ENCODE measurements around the gene LDLRAD4. TPM values are rescaled to one million over a fixed set of nuclear protein-coding genes. Genes with fewer than 3 reads are reported as not detected.

The LDLRAD4 gene
- total RNA-seq, 1 donor: 0.54 TPM

DNA sequence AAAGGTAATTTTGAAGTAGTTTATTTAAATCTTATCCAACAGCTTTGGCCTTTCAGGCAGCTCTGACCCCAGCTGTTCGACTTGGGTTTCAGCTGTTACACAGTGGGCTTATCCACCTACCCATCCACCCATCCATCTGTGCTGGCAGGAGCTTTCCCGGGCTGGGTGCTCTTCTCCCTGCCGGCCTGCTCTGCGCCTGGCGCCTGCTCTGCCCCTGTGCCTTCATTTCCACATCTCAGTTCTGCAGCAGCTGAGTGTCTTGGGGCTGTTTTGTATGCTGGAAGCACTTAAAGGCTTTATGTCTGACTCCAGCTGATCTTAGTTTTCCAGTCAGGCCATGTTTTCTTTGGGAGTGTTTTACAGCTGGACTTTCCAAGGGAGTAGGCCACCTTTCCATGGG lies 24.2 kb downstream of the LDLRAD4 start:
- no peak for DNase-seq (ENCODE audit: low read depth)
- TF ChIP-seq, protein P1, sequence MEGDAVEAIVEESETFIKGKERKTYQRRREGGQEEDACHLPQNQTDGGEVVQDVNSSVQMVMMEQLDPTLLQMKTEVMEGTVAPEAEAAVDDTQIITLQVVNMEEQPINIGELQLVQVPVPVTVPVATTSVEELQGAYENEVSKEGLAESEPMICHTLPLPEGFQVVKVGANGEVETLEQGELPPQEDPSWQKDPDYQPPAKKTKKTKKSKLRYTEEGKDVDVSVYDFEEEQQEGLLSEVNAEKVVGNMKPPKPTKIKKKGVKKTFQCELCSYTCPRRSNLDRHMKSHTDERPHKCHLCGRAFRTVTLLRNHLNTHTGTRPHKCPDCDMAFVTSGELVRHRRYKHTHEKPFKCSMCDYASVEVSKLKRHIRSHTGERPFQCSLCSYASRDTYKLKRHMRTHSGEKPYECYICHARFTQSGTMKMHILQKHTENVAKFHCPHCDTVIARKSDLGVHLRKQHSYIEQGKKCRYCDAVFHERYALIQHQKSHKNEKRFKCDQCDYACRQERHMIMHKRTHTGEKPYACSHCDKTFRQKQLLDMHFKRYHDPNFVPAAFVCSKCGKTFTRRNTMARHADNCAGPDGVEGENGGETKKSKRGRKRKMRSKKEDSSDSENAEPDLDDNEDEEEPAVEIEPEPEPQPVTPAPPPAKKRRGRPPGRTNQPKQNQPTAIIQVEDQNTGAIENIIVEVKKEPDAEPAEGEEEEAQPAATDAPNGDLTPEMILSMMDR (IDR thresholded peaks at IDR 0.05; ENCODE audit: insufficient read depth, low read length): no peak
- no peak overlapping the region for H3K4me3 ChIP-seq (ENCODE audit: low read depth, low read length)

DNA sequence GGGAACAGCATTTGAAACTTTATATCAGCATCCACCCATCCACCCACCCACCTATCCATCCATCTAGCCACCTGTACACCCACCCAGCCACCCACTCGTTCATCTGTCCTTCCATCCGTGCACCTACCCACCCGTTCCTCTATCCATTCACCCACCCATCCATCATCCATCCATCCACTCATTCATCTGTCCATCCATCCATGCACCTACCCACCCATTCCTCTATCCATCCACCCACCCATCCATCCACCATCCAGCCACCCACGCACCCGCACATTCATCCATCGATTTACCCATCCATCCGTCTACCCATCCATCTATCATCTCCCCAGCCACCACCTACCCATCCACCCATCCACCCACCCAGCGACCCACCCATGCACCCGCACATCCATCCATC lies 24.8 kb downstream of the LDLRAD4 start:
- H3K4me3 ChIP-seq (ENCODE audit: low read depth, low read length): no peak overlapping the region
- TF ChIP-seq, protein P1 (IDR thresholded peaks at IDR 0.05; ENCODE audit: insufficient read depth, low read length): no peak
- no peak for DNase-seq (ENCODE audit: low read depth)

DNA sequence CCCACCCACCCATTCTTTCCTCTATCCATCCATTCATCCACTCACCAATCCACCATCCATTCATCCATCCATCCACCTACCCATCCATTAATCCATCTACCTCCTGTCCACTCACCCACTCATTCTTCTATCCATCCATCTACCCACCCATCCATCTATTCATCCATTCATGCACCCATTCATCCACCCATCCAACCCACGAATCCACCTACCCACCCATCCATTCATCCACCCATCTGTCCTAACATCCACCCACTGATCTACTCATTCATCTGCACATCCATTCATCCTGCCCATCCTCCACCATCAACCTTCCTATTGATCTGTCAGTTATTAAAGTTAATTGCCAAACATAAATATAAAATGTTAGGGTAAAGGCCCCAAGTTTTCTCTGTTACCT lies 25.6 kb downstream of the LDLRAD4 start:
- TF ChIP-seq, protein P1 (IDR thresholded peaks at IDR 0.05; ENCODE audit: insufficient read depth, low read length): no peak
- DNase-seq (ENCODE audit: low read depth): no peak
- no peak overlapping the region for H3K4me3 ChIP-seq (ENCODE audit: low read depth, low read length)

DNA sequence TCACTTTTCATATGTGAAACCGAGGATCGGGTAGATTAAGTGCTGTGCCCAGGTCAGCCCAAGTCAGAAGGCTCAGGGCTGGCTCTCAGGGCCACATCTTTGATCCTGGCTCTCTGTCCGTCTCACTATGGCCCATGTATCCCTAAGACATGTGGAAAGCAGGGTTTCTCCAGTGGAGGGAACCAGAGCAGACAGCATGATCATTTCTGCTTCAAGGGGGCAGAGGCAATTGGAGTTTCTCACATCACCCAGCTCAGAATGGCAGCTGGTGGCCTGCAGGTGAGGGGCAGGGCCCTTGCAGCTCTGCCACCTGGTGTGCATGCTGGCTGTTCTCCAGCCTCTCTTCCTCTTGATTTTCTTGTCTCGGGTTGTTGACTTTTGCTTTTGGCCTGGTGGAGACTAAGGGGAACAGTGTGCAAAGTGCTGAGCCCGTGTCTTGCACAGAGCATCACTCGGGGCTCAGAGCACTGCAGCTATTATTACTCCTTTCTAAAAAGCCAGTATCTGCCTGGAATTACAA lies 27.0 kb downstream of the LDLRAD4 start:
- TF ChIP-seq, protein P1 (IDR thresholded peaks at IDR 0.05; ENCODE audit: insufficient read depth, low read length): no peak
- H3K4me3 ChIP-seq (ENCODE audit: low read depth, low read length): no peak overlapping the region
- DNase-seq (ENCODE audit: low read depth): no peak

DNA sequence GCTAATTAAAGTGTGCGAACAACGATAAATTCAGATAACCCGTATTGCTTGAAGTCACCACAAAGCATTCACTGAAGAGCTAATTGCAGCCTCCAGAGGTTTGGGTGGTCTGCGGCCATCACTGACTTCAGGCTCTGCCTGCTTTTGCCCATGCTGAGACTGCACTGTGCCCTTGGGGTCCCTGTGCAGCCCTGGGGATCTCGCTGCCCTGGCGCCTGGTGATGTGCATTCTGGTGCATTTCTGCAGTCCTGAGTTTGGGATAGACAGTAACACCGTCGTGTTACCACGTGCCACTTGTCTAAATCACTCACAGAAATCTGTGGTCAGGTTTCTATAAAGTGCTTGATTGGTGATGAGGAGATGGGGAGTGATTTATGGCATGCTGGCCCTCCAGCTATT lies 27.6 kb downstream of the LDLRAD4 start:
- no peak for DNase-seq (ENCODE audit: low read depth)
- no peak overlapping the region for H3K4me3 ChIP-seq (ENCODE audit: low read depth, low read length)
- TF ChIP-seq, protein P1 (IDR thresholded peaks at IDR 0.05; ENCODE audit: insufficient read depth, low read length): no peak

DNA sequence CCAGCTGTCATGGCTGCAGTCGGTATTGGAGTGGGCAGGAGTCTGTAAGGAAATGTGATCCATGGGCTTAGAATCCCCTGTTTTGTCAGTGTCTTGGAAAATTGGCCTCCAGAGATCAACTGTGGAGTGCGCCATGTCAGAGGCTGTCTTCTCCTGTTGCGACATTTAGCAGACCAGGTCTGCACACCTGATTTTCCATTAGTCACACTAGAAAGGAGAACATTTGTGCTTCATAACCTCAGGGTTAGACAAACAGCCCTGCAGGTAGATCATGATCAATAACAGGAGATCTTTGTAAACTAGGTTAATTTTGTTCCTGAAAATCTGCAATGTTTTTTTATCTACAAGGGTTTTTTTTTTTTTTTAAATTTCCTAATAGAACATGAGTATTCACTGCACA lies 28.0 kb downstream of the LDLRAD4 start:
- TF ChIP-seq, protein P1 (IDR thresholded peaks at IDR 0.05; ENCODE audit: insufficient read depth, low read length): no peak
- no peak overlapping the region for H3K4me3 ChIP-seq (ENCODE audit: low read depth, low read length)
- DNase-seq (ENCODE audit: low read depth): no peak

DNA sequence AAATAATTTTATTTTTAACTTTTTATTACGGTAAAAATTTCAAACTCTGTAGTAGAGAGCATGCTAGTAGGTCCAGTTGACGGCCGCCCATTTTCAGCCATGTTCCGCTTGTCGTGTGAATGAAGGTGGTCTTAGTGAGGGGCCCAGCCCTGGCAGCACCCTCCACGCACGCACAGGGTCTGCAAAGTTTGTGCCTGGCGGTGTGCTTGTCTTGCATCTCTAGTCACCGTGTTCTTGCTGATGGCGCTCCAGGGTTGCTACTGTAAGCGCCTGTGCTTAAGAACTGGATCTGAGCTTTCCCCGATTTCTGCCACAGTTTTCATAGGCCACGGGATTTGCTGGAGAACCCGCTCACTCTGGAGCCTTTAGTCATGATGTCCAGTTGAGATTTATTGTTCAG lies 28.9 kb downstream of the LDLRAD4 start:
- DNase-seq (ENCODE audit: low read depth): no peak
- no peak overlapping the region for H3K4me3 ChIP-seq (ENCODE audit: low read depth, low read length)
- TF ChIP-seq, protein P1 (IDR thresholded peaks at IDR 0.05; ENCODE audit: insufficient read depth, low read length): no peak
